Measurements from ENCODE around the gene ADIG. TPM values are rescaled to one million over a fixed set of nuclear protein-coding genes. Genes with fewer than 3 reads are reported as not detected.

ADIG gene
- not detected in 2 replicates for total RNA-seq

GRCh38 chr20:38581013-38581412 lies at the start of gene ADIG:
ADIG (plus strand) TSS chr20:38581197; CDS start chr20:38581251, 54 bp downstream.

GRCh38 chr20:38601216-38602184 lies 20.5 kb downstream of the ADIG start, which contains the start of gene ARHGAP40:
ARHGAP40 (plus strand) TSS chr20:38601809.

Other genes with a start within 250 kb of the ADIG start
- 2.1 TPM in 1 of 2 replicates, not detected in the other for gene LBP, start 234.7 kb upstream of the ADIG start, total RNA-seq
- gene SNHG17, start 145.9 kb upstream of the ADIG start, total RNA-seq: 4.5 and 19.4 TPM in 2 replicates
- gene RALGAPB, start 108.4 kb upstream of the ADIG start, total RNA-seq: 13.5 and 16.2 TPM in 2 replicates
- gene ARHGAP40, start 20.6 kb downstream of the ADIG start, total RNA-seq: not detected in 2 replicates
- gene SLC32A1, start 143.3 kb downstream of the ADIG start, total RNA-seq: not detected in 2 replicates
- gene ACTR5, start 167.3 kb downstream of the ADIG start, total RNA-seq: 2.5 and 3.1 TPM in 2 replicates
- 0.49 and 0.54 TPM in 2 replicates for gene PPP1R16B, start 224.5 kb downstream of the ADIG start, total RNA-seq